ENCODE results near the gene TBCA.

Gene TBCA

GRCh38 chr5:77775790-77776553 lies at the start of gene TBCA:
TSS of gene TBCA (minus strand) at chr5:77776339. CDS start at chr5:77776257, 82 bp downstream.
- DNase-seq (ENCODE audit: low spot score) = peak; percentile 73

- DNase-seq (ENCODE audit: low spot score) = no peak
Measured at GRCh38 chr5:77824981-77825380, 48.8 kb upstream of the TBCA start.

- no peak for DNase-seq (ENCODE audit: low spot score)
Measured at GRCh38 chr5:77816686-77817085, 40.5 kb upstream of the TBCA start.

- no peak for DNase-seq (ENCODE audit: low spot score)
Measured at GRCh38 chr5:77812926-77813589, 36.9 kb upstream of the TBCA start.

- DNase-seq (ENCODE audit: low spot score) = no peak
Measured at GRCh38 chr5:77806213-77806843, 30.2 kb upstream of the TBCA start.

GRCh38 chr5:77798456-77798855 lies 22.3 kb upstream of the TBCA start:
- DNase-seq (ENCODE audit: low spot score) = no peak

GRCh38 chr5:77797136-77797535 lies 21.0 kb upstream of the TBCA start:
- DNase-seq (ENCODE audit: low spot score) = no peak

- no peak for DNase-seq (ENCODE audit: low spot score)
Measured at GRCh38 chr5:77795846-77796245, 19.7 kb upstream of the TBCA start.

- no peak for DNase-seq (ENCODE audit: low spot score)
Measured at GRCh38 chr5:77795268-77795667, 19.1 kb upstream of the TBCA start.

- no peak for DNase-seq (ENCODE audit: low spot score)
Measured at GRCh38 chr5:77791926-77792325, 15.8 kb upstream of the TBCA start.

- DNase-seq (ENCODE audit: low spot score) = no peak
Measured at GRCh38 chr5:77791356-77791755, 15.2 kb upstream of the TBCA start.

- DNase-seq (ENCODE audit: low spot score) = no peak
Measured at GRCh38 chr5:77785229-77785628, 9.1 kb upstream of the TBCA start.

- no peak for DNase-seq (ENCODE audit: low spot score)
Measured at GRCh38 chr5:77784735-77785134, 8.6 kb upstream of the TBCA start.

GRCh38 chr5:77781076-77781475 lies 4.9 kb upstream of the TBCA start:
- DNase-seq (ENCODE audit: low spot score) = no peak

GRCh38 chr5:77778881-77779438 lies 2.8 kb upstream of the TBCA start:
- DNase-seq (ENCODE audit: low spot score) = no peak

- no peak for DNase-seq (ENCODE audit: low spot score)
Measured at GRCh38 chr5:77778398-77778797, 2.3 kb upstream of the TBCA start.

- DNase-seq (ENCODE audit: low spot score) = no peak
Measured at GRCh38 chr5:77777911-77778310, 1.8 kb upstream of the TBCA start.

- DNase-seq (ENCODE audit: low spot score) = no peak
Measured at GRCh38 chr5:77777281-77777892, 1.2 kb upstream of the TBCA start.

- no peak for DNase-seq (ENCODE audit: low spot score)
Measured at GRCh38 chr5:77776554-77777206, 541 bp upstream of the TBCA start.

GRCh38 chr5:77774981-77775789 lies 954 bp downstream of the TBCA start:
- DNase-seq (ENCODE audit: low spot score) = no peak

GRCh38 chr5:77773734-77774280 lies 2.3 kb downstream of the TBCA start:
- no peak for DNase-seq (ENCODE audit: low spot score)
